Trophoblast cell (in vitro differentiated cells and primary cell): ENCODE data around the gene PAPOLA.

ENCODE experiments used
- DNase-seq, 2 donors: peaks; one replicate each; pipeline ENCODE4 v3.0.0-alpha.2; 2016
- H2AFZ ChIP-seq: 2 replicates; pipeline ENCODE4 v1.6.1; 2013; ENCODE audit warnings: low read length, moderate library complexity, mild to moderate bottlenecking; ENCODE audit not compliant: insufficient read depth, poor library complexity
- H2AK5ac ChIP-seq: 2 replicates; pipeline ENCODE4 v1.6.1; 2013; ENCODE audit warnings: mild to moderate bottlenecking, low read length
- H2BK120ac ChIP-seq: 2 replicates; pipeline ENCODE4 v1.6.1; 2013; ENCODE audit warnings: low read length, mild to moderate bottlenecking, moderate library complexity; ENCODE audit not compliant: insufficient read depth, poor library complexity
- H2BK12ac ChIP-seq: 2 replicates; pipeline ENCODE4 v1.6.1; 2013; ENCODE audit warnings: mild to moderate bottlenecking, low read length, moderate library complexity
- H2BK5ac ChIP-seq: 2 replicates; pipeline ENCODE4 v1.6.1; 2013; ENCODE audit warnings: low read length, low read depth, moderate library complexity, mild to moderate bottlenecking; ENCODE audit not compliant: poor library complexity
- H3K14ac ChIP-seq: 2 replicates; pipeline ENCODE4 v1.6.1; 2013; ENCODE audit warnings: mild to moderate bottlenecking, low read length
- H3K18ac ChIP-seq: 2 replicates; pipeline ENCODE4 v1.6.1; 2013; ENCODE audit warnings: mild to moderate bottlenecking, low read length
- H3K23ac ChIP-seq: 2 replicates; pipeline ENCODE4 v1.6.1; 2013; ENCODE audit warnings: low read length
- H3K27ac ChIP-seq: 2 replicates; pipeline ENCODE4 v1.5.1; 2013; ENCODE audit warnings: low read depth, mild to moderate bottlenecking, inconsistent platforms, low read length, moderate library complexity
- H3K27me3 ChIP-seq: 2 replicates; pipeline ENCODE4 v1.6.1; 2013; ENCODE audit warnings: inconsistent platforms, mild to moderate bottlenecking, low read length, moderate library complexity; ENCODE audit not compliant: insufficient read depth
- H3K36me3 ChIP-seq, 2 experiments: 1 replicate in 1 of 2; 2 replicates in 1 of 2; pipeline ENCODE4 v1.6.1; 2013; ENCODE audit warnings: low read length in 2 of 2, mild to moderate bottlenecking in 2 of 2, moderate library complexity in 1 of 2; ENCODE audit not compliant: insufficient read depth in 2 of 2, control insufficient read depth in 1 of 2
- H3K4ac ChIP-seq: 2 replicates; pipeline ENCODE4 v1.6.1; 2013; ENCODE audit warnings: low read depth, mild to moderate bottlenecking, low read length, moderate library complexity
- H3K4me1 ChIP-seq, 2 experiments: 1 replicate in 1 of 2; 2 replicates in 1 of 2; pipeline ENCODE4 v1.6.1; 2013; ENCODE audit warnings: low read length in 2 of 2, mild to moderate bottlenecking in 2 of 2, moderate library complexity in 1 of 2; ENCODE audit not compliant: insufficient read depth in 2 of 2, control insufficient read depth in 1 of 2
- H3K4me2 ChIP-seq: 2 replicates; pipeline ENCODE4 v1.6.1; 2013; ENCODE audit warnings: inconsistent platforms, mild to moderate bottlenecking, low read length, moderate library complexity
- H3K4me3 ChIP-seq: 2 replicates; pipeline ENCODE4 v1.5.1; 2013; ENCODE audit warnings: mild to moderate bottlenecking, low read depth, low read length, inconsistent platforms
- H3K79me1 ChIP-seq: one replicate; pipeline ENCODE4 v1.6.1; 2013; ENCODE audit warnings: low read length
- H3K79me2 ChIP-seq: 2 replicates; pipeline ENCODE4 v1.6.1; 2013; ENCODE audit warnings: low read length, mild to moderate bottlenecking; ENCODE audit not compliant: control insufficient read depth, insufficient read depth, poor library complexity
- H3K9ac ChIP-seq: 2 replicates; pipeline ENCODE4 v1.6.1; 2013; ENCODE audit warnings: mild to moderate bottlenecking, low read length
- H3K9me3 ChIP-seq: 2 replicates; pipeline ENCODE4 v1.6.1; 2013; ENCODE audit warnings: low read depth, mild to moderate bottlenecking, control low read depth, inconsistent platforms, low read length; ENCODE audit not compliant: insufficient read depth
- H4K12ac ChIP-seq: 2 replicates; pipeline ENCODE4 v1.6.1; 2013; ENCODE audit warnings: low read depth, mild to moderate bottlenecking, low read length, moderate library complexity
- H4K8ac ChIP-seq: 2 replicates; pipeline ENCODE4 v1.6.1; 2013; ENCODE audit warnings: low read depth, mild to moderate bottlenecking, low read length, moderate library complexity
- H4K91ac ChIP-seq: one replicate; pipeline ENCODE4 v1.6.1; 2013; ENCODE audit warnings: low read depth, mild to moderate bottlenecking, low read length, moderate library complexity
- WGBS: extraction: QIAGEN DNeasy Blood & Tissue Kit; methylation state at CpG from one replicate; pipeline ENCODE4 v1.1.7; 2013; ENCODE audit warnings: missing lambda C conversion rate; ENCODE audit not compliant: insufficient read length, insufficient coverage; ENCODE audit errors: extremely low coverage; 5-methylcytosine and 5-hydroxymethylcytosine counted together

PAPOLA gene

GRCh38 chr14:96567289-96567899, 65.2 kb downstream of the PAPOLA start:
- H3K4me2 ChIP-seq = no peak overlapping the region
- no peak overlapping the region for H2BK5ac ChIP-seq
- H3K4me1 ChIP-seq = no peaks in the 10 kb centered on the region
- WGBS = no CpG with 5 or more reads among the region's 3 CpGs
- H2AK5ac ChIP-seq = no peak overlapping the region
- peaks cover 5 to 9% of the 10 kb centered on the region in 2 experiments for H3K36me3 ChIP-seq
- H3K4ac ChIP-seq = no peak overlapping the region
- no peak overlapping the region for H4K91ac ChIP-seq
- no peaks in the 10 kb centered on the region for H3K9me3 ChIP-seq
- no peak overlapping the region for H3K18ac ChIP-seq
- H3K27me3 ChIP-seq = no peaks in the 10 kb centered on the region
- no peak overlapping the region for H3K4me3 ChIP-seq
- no peak overlapping the region for H2BK120ac ChIP-seq
- no peak overlapping the region for H3K9ac ChIP-seq
- peak in 1 of 2 donors; percentile 62 for DNase-seq
- H3K27ac ChIP-seq = no peak overlapping the region
- H3K14ac ChIP-seq = no peak overlapping the region
- no peak overlapping the region for H4K12ac ChIP-seq
- H2AFZ ChIP-seq = no peak overlapping the region
- no peak overlapping the region for H2BK12ac ChIP-seq
- no peaks in the 10 kb centered on the region for H3K79me2 ChIP-seq
- H3K23ac ChIP-seq = no peak overlapping the region
- H3K79me1 ChIP-seq = no peaks in the 10 kb centered on the region
- no peak overlapping the region for H4K8ac ChIP-seq

GRCh38 chr14:96568621-96569020, 66.4 kb downstream of the PAPOLA start:
- H3K4me3 ChIP-seq = no peak overlapping the region
- no peak overlapping the region for H3K4me2 ChIP-seq
- H3K79me1 ChIP-seq = no peaks in the 10 kb centered on the region
- H3K23ac ChIP-seq = no peak overlapping the region
- peaks cover 0 to 5% of the 10 kb centered on the region in 2 experiments for H3K4me1 ChIP-seq
- H2BK12ac ChIP-seq = no peak overlapping the region
- no peak overlapping the region for H3K14ac ChIP-seq
- H2BK120ac ChIP-seq = no peak overlapping the region
- no peaks in the 10 kb centered on the region for H3K79me2 ChIP-seq
- H3K27me3 ChIP-seq = no peaks in the 10 kb centered on the region
- H4K8ac ChIP-seq = no peak overlapping the region
- no peak overlapping the region for H2BK5ac ChIP-seq
- DNase-seq = no peak
- peaks cover 7 to 9% of the 10 kb centered on the region in 2 experiments for H3K36me3 ChIP-seq
- no peaks in the 10 kb centered on the region for H3K9me3 ChIP-seq
- no peak overlapping the region for H3K18ac ChIP-seq
- no peak overlapping the region for H3K27ac ChIP-seq
- H3K4ac ChIP-seq = no peak overlapping the region
- H4K91ac ChIP-seq = no peak overlapping the region
- no peak overlapping the region for H2AFZ ChIP-seq
- H4K12ac ChIP-seq = no peak overlapping the region
- H3K9ac ChIP-seq = no peak overlapping the region
- H2AK5ac ChIP-seq = no peak overlapping the region

- Histone ChIP-seq H3K27ac (no peak overlapping the region), H3K4me1 (peaks cover 0 to 5% of the 10 kb centered on the region in 2 experiments), H3K4me2 (no peak overlapping the region), H4K91ac (no peak overlapping the region), H3K23ac (no peak overlapping the region), H2AFZ (no peak overlapping the region), H2AK5ac (no peak overlapping the region), H4K8ac (no peak overlapping the region), H2BK12ac (no peak overlapping the region), H3K4me3 (no peak overlapping the region), H3K79me1 (no peaks in the 10 kb centered on the region), H2BK120ac (no peak overlapping the region), H3K9me3 (no peaks in the 10 kb centered on the region), H3K9ac (no peak overlapping the region), H3K36me3 (peaks cover 7% of the 10 kb centered on the region in 2 experiments), H3K4ac (no peak overlapping the region), H3K79me2 (no peaks in the 10 kb centered on the region), H3K27me3 (no peaks in the 10 kb centered on the region), H2BK5ac (no peak overlapping the region), H4K12ac (no peak overlapping the region), H3K18ac (no peak overlapping the region), H3K14ac (no peak overlapping the region)
- no peak for DNase-seq
- no CpG with 5 or more reads among the region's 4 CpGs for WGBS
These were observed 69.1 kb downstream of the PAPOLA start for GRCh38 chr14:96571311-96571710.

- no peak overlapping the region for H2AK5ac ChIP-seq
- DNase-seq = peak in 1 of 2 donors; percentile 24
- no peak overlapping the region for H3K23ac ChIP-seq
- no peaks in the 10 kb centered on the region for H3K27me3 ChIP-seq
- no peak overlapping the region for H2BK12ac ChIP-seq
- H3K27ac ChIP-seq = no peak overlapping the region
- no peaks in the 10 kb centered on the region for H3K79me2 ChIP-seq
- no peak overlapping the region for H3K4me3 ChIP-seq
- H3K9me3 ChIP-seq = no peaks in the 10 kb centered on the region
- no peak overlapping the region for H4K12ac ChIP-seq
- H3K36me3 ChIP-seq = peaks cover 7 to 9% of the 10 kb centered on the region in 2 experiments
- no peak overlapping the region for H2BK120ac ChIP-seq
- no CpG with 5 or more reads among the region's 5 CpGs for WGBS
- H3K4me1 ChIP-seq = peaks cover 0 to 5% of the 10 kb centered on the region in 2 experiments
- H3K79me1 ChIP-seq = no peaks in the 10 kb centered on the region
- no peak overlapping the region for H3K18ac ChIP-seq
- H3K4me2 ChIP-seq = no peak overlapping the region
- H4K8ac ChIP-seq = no peak overlapping the region
- H3K9ac ChIP-seq = no peak overlapping the region
- no peak overlapping the region for H4K91ac ChIP-seq
- H2BK5ac ChIP-seq = no peak overlapping the region
- H3K4ac ChIP-seq = no peak overlapping the region
- no peak overlapping the region for H3K14ac ChIP-seq
- no peak overlapping the region for H2AFZ ChIP-seq
These were observed 71.4 kb downstream of the PAPOLA start for GRCh38 chr14:96573473-96574100.
